ENCODE data around the gene SRGAP3.
"Not testable (repeated sequence)": the region's sequence is repeated elsewhere in the genome, so short reads cannot be mapped to it uniquely, and the experiment has no call there.

The SRGAP3 gene

DNA sequence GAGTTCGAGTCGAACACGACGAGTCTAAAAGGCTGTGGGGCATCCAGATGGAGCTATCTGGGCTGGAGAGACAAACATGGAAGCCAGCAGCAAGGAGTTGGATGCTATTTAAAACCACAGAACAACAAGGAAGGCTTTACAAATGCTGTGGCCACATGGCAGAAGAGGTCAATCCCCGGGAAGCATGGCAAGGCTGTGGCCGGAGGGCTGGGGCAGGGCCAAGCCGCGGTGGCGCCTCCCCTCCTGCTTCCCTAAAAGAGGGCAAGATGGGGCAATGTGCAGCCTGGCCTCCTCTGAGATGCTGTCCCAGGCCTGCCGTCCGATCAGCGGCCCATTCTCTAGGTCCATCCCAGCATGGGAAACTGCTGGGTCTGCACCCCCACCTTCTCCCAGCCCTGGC, 139.1 kb downstream of the SRGAP3 start:
- ATAC-seq = no peak

DNA sequence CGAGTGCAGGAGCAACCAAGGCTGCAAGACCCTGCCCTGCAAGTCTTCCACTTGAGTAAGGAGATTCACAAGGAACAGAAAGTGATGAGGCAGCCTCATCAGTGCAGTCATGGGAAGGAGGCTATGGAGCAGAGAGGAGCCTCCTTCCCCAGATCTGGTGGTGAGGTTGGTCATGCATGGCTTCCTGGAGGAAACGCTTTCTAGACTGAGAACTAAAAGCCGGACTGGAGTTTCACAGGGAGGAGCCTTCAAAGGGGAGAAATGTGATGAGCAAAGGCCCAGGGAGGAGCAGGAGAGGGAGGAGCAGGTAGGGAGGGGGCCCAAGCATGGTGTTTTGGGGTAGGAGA, 139.9 kb downstream of the SRGAP3 start:
- ATAC-seq = no peak

DNA sequence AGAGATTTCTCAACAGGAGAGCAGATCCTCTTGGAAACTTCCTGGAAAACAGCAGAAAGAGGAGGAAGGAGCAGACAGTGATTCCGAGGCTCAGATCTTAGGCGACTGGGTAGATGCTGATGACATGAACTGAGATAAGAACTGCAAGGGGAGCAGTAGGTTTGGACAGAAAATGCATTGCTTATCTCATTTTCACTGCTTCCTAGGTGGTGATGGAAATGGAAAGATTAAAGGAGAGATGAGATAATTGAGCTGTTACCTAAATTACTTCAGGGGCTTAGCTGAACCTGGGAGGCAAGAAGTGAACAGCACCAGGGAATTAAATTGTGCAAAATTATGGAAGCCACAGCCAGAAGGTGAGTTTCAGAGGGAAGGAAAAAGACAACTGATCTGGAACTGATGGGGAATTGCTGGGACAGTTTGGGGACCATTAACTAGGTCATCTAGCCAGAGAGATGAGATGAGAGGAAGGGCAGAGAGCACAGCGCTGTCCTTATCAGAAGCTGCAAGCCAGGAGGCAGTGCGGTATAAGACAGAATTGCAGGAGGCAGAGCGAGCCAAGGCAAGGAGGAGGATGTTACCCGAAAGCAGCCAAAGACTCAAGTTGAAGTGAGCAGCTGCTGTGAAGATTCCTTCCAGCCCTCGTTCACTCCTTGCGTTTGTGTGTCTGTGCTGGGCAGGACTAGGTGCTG, 140.4 kb downstream of the SRGAP3 start:
- ATAC-seq = no peak

DNA sequence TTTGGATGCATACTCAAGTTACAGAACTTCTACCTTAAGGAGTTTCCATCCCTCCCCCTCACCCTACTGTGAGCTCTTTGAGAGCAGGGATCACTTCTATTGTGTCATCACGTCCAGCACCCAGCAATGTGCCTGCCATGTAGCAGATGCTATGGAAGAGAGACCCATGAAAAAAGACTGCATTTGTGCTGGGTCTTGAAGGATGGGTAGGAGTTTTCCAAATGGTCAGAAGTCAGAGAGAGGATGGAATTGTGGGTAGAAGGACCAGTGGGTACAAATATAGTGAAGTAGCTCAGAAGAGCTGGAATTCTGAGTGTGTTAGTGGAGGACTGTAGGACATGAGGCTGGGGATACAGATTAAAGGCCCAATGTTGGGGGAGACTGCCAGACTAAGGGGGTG, 141.7 kb downstream of the SRGAP3 start:
- ATAC-seq = no peak

DNA sequence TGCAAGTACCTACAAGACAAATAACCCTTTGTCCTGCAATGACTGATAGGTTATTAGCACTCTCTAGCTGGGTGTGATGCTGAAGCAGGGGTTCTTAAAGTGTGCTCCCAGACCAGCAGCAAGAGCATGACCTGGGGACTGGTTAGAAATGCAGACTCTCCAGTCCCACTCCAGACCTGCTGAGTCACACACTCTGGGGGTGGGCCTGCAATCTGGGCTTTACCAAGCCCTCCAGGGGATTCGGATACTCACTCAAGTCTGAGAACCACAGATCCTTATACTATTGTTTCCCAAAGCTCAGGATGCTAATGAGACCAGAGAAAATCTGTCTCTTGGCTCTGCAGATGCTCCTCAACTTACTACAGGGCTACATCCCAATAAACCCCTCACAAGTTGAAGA, 144.0 kb downstream of the SRGAP3 start:
- ATAC-seq = no peak

DNA sequence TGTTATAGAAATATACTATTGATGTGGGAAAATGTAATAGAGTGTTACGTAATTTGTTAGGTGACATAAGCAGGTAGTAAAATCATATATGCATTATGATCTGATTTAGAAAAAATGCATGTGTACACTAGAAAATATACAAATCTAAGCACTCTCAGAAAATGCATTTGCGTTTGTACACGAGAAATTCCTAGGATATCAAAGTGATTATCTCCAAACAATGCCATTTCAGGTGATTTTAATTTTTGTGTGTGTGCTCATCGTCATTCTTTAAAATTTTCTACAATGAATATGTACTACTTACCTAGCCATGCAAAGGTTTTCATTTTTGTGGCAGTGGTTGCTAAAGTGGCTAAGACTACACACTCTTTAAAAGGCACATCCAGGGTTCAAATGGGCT, 145.3 kb downstream of the SRGAP3 start:
- ATAC-seq = no peak

DNA sequence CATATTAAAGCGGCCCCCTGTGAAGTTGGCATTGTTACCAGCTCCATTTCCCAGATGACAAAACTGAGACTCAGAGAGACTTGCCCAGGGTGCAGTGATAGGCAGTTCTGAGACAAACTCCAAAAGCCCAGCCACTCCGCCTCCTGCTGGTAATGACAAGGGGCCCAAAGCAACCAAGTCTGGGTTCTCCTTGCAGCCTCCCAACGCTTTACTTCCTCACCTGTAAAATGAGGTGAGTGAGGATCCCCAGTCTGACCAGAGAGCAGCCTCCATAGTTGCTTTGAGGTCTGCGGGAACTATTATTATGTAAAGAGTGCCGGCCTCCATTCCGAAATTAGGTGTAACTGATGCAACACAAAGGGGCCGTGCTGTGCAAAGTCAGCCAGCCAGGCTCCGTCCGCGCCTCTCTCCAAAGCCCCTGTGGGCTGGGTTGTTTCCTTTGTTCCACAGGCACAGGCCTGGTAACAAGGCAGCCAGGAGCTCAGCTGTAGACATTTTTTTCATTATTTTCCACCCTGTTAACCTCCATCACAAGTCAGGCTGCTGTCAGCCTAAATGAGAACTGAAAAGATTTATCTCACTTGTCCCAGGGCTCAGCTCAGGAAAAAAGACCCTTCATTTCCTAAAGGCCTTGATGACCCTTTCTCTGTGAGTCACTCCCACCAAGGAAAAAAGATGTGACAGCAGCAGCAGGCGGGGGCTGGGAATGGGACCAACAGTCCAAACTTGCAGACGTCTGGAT, 147.0 kb downstream of the SRGAP3 start:
- ATAC-seq = no peak

DNA sequence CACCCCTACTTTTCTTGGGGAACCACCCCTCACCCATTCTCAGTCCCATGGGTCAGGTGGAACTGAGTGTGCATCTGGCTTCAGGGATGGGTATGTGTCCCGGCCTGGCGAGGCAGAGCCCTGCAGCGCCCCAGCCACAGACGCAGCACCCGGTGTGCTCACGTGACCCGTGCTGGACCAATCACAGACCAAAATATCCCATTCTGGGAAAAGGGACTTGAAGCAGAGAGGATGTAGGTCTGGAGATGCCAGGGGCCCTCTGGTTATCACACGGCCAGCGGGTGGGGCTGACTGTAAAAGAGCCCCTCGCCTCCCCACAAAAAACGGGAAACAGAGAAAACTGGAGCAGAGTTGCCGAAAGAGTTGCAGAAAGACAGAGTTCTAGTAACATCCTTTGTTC, 148.2 kb downstream of the SRGAP3 start:
- ATAC-seq = no peak

DNA sequence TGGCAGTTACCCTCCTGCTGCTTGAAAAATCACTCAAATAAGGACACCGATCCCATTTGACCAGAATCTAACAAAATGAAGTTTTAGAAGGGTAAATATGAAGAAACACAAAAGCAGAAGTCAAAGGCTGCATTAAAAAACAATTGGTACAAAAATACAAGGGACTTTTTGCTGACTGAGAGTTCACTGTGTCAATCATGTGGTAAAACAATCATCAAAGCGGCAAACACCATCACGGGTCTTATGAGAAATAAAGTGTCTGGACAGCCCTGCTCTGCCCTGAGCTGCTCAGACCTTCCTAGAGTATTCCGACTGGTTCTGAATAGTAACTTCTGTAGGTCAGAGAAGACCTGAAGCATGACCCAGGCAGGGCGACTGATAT, 148.9 kb downstream of the SRGAP3 start:
- no peak for ATAC-seq

DNA sequence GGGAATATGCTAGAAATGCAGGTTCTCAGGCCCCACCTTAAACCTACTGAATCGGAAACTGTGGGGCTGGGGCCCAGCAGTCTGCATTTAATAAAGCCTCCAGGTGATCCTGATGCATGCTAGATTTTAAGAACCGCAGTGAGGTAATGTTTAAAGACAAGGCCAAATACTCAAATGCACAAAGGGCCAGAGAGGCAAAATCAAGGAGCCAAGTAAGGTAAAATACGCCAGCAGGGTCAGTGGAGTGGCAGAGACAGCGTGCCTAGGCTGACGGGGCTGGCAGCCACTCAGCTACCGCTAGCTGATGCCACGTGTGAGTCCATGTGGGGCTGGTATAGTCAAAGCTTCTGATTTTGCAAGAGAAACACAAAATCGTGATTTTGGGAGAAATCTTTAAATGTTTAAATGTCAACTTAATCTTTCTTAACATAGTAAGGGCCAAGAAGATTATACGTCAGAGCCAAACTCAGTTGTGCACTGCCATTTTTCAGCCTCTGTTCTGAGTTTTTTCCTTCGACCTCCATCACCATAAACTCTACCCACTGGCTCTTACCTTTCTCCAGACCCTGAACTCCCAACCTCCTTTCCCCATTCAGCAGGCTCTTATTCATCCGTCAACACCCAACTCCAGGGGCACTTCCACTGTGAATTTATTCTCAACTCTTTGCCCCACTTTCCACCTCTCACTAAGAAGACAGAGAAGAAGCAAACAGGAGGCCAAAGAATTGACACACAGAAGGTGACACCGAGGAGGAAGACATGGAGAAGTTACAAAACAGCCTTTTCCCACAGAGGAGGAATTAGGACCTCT, 149.5 kb downstream of the SRGAP3 start:
- no peak for ATAC-seq

DNA sequence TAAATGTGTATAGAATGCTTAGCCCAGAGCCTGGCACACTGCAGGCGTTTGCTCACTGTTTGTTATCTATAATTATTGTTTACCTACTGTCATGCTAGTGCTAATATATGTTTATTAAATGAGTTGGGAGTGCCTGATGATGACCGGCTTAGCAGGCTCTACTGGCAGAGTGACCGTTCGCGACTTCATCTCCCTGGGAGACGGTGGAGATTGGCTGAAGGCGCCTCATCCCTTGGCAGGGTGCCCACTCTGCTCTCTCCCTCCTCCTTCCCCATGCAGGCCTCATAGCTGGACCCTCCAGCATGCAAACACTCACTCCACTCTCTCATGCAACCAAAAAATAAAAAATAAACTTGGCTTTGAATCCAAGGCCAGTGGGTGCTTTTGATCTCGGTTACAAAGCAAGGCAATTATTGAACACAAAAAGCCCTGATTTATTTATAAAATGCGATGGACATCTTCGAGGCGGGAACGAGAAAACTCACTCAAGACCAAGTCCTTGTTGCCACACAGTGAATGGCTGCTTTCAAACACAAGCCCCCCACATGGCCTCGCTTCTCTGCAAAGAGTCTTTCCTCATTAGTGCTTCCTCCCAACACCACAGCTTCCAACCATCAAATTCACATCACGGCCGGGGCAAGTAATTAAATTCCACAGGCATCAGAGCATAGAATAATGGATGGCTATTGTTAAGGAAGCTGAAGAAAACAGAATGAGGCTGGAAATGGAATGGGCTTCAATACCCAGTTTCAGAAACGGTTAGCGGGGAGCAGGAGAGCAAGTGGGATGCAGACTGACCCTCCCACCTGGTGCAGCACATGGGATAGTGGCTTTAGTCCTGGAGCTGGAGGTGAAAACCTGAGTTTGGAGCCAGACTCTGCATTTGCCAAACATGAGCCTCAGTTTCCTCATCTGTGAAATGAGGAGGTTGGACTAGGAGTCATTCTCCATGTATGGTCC, 150.4 kb downstream of the SRGAP3 start:
- ATAC-seq = no peak

DNA sequence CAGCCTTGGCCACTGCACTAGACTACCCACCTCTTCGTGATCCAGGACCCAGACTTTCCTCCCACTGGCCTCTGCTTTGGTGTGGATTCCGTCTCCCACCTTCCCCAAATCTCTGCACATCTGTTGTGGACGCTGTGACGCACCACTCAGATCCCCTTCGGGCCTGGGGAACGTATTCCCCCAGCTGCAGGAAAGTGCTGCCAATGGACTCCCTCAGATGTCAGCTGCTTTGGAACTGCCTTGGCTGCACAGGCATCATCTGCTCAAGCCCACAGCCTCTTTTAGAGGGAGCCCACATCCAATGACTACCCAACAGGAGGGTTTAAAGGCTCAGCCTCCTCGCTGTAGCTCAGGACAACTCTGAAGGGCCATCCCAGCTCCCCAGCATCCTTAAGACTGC, 152.0 kb downstream of the SRGAP3 start:
- no peak for ATAC-seq

DNA sequence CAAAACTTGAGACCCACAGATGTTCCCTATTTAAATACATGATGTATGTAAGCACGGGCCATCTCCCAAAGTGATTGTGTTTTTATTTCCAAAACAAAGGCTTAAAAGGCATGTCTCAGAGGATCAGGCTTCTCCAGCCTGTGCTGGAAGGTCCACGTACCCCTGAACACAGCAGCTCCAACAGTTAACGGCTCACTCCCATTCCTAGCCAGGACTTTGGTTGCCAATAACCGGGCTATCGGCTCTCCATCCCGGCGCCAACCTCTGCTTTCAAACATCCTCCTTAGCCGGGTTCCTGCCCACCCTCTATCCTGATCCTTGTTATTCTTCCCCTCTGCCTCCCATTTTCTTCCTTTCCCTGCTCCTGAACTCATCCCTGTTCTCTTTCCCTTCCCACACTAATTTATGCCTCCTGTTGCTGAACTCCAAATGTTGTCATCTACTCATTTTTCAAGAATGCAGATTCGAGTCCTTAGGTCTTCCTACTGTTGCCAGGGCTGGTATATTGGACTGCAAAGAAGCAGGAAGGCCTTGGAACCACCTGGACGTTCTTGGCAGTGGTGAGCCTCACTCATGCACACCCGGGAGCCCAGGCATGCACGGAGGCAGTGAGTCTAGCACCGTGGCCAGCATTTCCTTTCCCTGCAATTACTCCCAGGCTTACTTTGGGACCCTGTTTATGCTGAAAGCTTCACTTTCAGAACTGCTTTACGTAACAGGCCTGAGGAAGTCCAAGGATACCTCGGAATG, 157.8 kb downstream of the SRGAP3 start:
- ATAC-seq = no peak

DNA sequence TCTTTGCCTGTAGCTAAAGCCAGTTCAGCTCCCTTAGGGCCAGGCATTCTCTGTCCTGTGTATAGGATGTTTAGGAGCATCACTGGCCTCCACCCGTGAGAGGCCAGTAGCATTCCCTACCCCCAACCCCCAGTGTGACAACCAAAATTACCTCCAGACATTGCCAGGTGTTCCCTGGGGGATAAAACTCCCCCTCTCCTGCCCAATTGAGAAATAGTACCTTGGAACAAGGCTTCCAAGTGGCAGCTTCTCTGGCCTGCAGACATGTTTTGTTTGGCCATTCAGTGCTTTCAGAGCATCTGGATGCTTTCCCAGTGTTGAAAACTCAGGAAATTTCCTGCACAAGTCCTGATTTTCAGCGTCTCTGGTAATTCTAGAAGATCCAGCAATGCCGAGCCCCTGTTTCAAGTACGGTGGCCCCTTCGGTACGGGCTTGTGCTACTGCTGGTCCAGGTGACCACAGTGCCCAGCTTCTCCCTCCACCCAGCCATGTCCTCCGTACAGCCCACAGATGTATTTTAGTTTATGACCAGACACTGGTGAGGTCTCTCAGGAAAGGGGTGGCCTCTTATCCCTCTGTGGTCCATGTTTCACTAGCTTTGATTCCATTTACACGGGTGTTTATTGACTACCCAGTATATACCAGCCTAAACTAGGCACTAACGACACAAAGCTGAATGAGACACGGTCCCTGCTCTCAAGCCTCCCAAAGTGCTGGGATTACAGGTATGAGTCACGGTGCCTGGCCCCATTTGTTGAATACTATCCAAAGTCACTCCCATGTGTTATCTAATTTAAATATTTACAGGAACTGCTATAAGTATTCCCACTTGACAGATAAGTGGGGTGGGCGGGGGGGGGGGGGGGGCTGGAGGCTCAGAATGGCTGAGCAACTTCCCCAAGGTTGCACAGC, 160.7 kb downstream of the SRGAP3 start:
- no peak for ATAC-seq

DNA sequence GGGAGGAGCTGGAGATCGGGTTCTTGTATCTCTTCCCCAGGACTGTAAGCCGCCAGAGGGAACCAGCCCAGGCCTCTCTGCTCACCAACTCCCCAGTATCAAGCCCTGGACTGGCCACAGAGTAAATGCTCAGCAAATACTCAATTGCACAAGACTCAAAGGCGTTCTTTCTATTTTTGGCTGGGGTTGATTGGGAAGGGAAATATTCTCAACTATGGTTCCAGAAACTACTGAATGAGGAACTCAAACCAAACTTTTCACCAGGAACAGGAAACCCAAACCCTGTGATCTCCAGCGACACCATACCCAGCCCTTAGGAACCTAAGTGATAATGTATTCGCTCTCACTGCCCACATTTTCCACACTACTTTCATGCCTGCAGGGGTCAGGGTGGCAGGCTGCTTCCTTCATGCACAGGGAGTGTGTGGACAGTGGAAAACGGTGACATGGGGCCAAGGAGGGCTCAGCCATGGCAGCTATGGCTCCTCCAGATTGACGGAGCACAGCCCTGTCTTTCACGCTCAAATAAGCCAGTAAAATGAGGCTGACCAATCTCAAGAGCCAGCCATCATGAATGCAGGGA, 161.5 kb downstream of the SRGAP3 start:
- ATAC-seq = no peak

DNA sequence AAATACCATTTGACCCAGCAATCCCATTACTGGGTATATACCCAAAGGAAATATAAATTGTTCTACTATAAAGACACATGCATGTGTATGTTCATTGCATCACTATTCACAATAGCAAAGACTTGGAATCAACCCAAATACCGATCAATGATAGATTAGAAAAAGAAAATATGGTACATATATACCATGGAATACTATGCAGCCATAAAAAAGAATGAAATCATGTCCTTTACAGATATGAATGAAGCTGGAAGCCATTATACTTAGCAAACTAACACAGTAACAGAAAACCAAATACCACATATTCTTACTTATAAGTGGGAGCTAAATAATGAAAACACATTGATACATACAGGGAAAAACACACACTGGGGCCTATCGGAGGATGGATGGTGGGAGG, 164.0 kb downstream of the SRGAP3 start:
- ATAC-seq = not testable (repeated sequence)

DNA sequence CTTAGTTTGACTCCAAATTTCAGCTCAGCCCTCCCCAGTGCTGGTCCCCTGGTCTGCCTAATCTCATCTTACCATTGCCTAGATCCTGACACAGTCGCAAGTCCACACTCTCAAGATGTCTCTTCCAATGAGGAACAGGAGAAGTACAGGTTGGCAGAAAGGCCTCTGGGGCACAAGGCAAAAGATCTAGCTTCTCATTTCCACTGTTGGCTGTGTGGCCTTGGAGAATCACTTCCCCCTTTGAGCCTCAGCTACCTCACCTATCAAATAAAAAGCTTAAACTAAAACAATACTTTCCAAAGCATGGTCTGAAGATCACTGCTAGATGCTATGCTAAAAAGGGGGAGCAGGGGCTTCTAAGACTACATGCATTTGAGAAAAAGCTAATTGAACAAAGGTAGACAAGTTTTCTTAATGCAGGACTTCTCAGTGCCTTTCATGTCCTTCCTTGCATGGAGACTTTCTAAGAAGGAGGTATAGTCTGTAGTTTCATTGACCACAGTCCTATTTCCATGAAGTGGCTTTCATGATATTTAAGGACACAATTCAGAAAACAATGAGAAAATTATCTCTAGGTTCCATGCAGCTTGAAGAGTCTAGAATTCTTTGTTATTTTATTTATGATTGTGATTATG, 168.1 kb downstream of the SRGAP3 start:
- no peak for ATAC-seq

DNA sequence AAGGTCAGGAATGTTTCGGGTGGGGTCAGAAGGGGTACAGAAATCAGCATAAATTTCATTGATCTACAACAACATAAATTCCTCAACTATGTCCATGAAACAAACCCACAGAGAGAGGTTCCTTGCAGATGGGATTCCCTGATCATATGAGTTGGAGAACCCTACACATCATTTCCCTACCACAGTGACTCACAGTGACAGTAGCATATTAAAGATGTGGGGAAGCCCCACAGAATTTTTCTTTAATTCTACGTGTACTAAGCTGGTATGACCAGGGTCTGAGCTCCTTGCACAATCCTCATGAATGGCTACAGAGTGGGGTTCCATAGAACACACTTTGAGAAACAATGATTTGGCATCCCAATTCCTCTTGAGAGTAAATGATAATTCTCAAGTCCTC, 169.3 kb downstream of the SRGAP3 start:
- ATAC-seq = peak; percentile 84 to 86

DNA sequence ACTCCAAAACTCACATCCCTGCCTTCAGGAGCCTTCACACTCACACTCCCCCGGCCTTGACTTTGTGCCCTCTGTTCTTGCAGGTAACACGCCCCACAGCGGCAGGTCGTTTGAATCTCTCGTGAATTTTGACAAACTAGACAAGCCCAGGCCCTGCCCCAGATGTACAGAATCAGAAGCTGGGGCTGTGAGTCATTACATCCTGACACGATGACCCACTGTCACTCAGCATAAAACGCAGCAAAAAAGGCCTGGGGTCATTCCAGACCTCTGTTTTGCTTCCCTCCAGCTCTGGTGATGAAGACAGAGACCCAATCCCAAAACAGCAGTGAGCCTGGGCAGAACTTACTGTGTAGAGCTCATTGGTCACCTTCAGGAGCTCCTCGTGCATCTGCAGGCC, 169.8 kb downstream of the SRGAP3 start:
- no peak for ATAC-seq
